DMS 273 (cell line): ENCODE data around the gene VAT1L.
A peak's percentile ranks its signal among the peaks of the same experiment; 100 is the strongest.

Experiments used
- DNase-seq: peaks from one replicate; lab custom pipeline; 2025; ENCODE audit not compliant: unreplicated experiment; lab: John Stamatoyannopoulos, UW

The VAT1L gene

GRCh38 chr16:77781091-77781490 lies 7.3 kb upstream of the VAT1L start:
- no peak for DNase-seq

DNA sequence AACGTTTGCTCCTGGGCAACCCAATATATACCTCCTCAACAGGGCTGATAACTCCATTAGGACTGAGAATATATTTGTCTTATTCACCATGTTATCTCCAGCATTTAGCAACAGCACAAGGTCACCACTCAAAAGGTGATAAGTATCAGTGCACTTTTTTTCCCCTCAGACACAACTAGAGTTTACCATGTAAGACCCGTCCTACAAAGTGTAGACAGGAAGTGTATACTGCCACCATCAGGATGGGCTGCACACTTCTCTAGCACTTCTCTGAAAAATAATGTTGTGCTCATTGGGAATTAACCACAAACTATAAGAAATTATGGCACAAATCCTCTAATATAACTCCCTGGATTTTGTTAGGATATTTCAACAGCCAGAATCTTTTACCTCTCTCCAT lies 5.7 kb upstream of the VAT1L start:
- DNase-seq: peak; percentile 53

DNA sequence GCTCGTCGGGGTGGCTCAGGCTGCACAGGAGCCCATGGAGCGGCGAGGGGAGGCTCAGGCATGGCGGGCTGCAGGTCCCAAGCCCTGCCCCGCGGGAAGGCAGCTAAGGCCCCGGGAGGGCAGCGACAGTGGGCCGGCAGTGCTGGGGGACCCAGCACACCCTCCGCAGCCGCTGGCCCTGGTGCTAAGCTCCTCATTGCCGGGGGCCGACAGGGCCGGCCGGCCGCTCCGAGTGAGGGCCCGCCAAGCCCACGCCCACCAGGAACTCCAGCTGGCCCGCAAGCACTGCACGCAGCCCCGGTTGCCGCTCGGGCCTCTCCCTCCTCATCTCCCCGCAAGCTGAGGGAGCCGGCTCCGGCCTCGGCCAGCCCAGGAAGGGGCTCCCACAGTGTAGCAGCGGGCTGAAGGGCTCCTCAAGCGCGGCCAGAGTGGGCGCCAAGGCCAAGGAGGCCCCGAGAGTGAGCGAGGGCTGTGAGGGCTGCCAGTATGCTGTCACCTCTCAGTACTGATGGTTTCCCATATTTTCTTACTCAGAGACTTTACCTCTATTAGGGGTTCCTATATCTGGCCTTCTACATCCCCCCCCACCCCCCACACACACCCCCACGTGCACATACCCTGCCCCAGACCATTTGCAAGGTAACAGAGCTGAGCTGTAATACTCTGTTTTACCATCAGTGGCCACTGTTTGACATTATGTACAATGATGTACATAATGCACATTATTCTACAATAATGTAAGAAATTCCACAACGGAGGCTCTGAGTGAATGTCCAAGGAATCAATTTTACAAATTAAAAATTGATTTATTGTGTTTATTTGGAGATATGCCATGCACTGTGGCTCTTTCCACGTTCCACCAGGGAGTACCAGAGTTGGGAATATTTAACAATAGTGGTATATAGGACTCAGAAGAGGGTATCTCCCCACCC lies 3.7 kb upstream of the VAT1L start:
- DNase-seq: peak; percentile 24

DNA sequence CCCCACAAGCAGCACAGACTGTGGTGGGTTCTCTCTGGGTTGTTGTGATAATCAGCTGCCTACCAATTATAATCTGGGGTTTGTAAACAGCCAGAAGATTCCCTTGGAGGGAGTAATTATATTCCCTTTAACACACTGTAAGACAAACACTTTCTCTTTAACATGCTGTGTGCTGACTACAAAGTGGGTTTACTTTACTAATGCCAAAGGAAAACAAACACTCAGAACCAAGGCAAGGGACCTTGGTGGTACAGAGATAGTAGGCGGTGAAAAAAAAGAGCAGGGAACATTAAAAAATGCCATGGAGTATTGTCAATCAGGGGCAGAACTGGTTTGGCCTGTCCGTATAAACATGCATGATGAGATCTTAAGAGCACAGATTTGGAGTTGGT lies 3.0 kb upstream of the VAT1L start:
- DNase-seq: no peak

DNA sequence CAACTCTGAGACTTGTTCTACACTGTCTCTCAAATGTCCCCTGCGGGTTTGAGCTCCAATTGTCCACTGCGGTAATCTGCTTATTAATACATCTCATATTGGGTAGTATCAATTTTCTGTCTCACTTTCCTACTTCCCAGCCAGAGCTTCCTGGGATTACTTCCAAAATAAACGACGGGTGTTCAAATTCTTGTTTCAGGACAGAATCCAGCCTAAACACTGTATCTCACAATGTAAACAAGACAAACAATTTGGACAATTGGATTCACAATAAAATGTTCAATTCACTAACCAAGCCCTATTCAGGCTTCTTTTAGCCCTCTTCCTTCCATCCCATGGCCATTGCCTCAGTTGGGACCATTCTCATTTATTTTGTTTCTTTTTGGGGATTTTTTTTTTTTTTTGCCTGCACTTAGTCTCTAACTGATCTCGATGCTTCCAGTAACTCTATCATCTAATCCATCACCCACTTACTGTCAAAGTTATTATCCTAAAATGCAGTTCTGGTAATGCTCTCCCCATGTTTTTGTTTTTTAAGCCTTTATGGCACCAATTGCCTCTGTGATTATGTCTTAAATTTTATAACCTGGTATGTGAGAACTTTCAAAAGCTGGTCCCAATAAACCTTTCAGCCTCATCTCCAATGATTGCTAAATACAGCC lies 2.0 kb upstream of the VAT1L start:
- DNase-seq: no peak

GRCh38 chr16:77787452-77787851 lies 912 bp upstream of the VAT1L start:
- DNase-seq: no peak

DNA sequence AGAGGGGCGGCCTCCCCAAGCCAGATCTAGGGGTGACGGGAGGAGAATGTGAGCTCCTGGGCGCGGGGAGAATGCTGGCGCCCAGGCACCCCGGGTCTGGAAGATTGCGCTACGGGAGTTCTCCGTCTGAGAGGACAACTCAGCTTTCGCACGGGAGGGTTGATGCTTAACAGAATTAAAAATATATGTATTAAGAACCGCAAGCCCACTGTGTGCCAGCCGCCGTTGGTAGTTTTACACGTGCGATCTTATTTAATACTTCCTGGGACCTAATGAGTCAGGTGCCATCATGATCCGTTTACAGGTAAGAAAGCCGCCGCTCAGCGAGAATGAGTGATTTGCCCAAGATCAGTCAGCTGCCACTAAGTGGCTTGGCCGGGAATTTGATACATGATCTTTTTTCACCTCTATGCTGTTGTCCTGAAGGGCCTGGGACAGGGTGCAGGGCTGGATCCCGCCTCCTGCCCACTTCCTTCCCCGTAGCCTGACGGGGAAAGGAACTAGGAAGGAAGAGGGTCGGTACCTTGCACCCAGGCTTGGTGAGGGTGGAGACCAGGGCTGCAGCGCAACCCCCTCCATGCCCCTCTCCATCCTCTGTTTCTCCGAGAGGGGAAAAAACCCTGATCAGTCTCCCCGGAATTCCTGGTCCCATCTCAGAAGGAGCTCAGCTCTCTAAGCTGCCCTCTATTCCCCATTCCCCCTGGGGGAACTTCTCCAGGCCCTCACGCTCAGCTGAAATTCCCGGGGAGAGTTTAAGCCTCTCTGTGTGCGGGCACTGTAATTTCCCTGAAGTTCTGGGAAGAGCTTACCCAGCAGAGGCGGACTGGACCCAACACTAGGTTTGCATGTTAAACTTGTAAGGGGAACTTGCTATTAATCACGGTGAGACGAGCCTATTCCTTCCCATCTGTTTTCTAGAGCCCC lies 983 bp downstream of the VAT1L start:
- DNase-seq: peak; percentile 36

DNA sequence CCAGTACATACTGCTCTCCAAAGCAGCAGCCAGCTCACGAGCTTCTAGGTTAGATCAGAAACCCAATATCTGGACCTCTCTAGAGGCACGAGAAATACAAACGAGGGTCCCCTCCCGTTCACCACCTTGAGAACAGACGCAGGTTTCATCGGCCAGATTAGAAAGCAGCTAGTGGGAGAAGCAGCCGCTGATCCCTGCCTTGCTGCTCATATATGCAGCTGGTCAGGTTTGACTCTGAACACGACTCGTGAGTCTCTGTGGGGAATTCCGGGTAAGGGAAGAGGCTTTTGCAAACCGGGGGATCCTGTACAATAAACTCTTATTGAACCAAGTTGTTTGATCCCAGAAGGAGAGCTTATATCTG lies 1.6 kb downstream of the VAT1L start:
- DNase-seq: peak; percentile 9

- no peak for DNase-seq
Measured at GRCh38 chr16:77790912-77791311, 2.5 kb downstream of the VAT1L start.

DNA sequence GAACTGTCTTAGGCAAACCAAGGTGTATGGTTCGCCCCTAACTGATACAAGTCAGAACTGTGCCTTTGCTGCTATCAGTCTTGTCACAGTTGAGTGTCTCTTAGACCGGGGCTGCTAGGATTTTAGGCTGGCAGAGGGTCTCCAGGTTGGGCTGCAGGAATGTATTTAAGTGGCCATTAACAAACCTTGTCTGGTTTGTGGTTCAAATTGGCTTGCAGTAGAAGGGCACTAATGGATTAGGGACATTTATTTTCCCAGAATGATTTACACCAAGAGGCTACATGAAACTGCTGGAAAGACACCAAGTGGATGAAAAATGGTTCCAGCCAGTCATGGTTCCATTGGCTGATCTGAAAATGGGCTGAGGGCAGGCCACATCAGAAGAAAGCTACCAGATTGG lies 5.1 kb downstream of the VAT1L start:
- no peak for DNase-seq

GRCh38 chr16:77794586-77794985 lies 6.2 kb downstream of the VAT1L start:
- DNase-seq: no peak

GRCh38 chr16:77801817-77802216 lies 13.5 kb downstream of the VAT1L start:
- DNase-seq: no peak

GRCh38 chr16:77805398-77805797 lies 17.0 kb downstream of the VAT1L start:
- DNase-seq: peak; percentile 38

GRCh38 chr16:77807021-77807420 lies 18.7 kb downstream of the VAT1L start:
- peak; percentile 11 for DNase-seq

GRCh38 chr16:77812856-77813500 lies 24.6 kb downstream of the VAT1L start:
- no peak for DNase-seq

DNA sequence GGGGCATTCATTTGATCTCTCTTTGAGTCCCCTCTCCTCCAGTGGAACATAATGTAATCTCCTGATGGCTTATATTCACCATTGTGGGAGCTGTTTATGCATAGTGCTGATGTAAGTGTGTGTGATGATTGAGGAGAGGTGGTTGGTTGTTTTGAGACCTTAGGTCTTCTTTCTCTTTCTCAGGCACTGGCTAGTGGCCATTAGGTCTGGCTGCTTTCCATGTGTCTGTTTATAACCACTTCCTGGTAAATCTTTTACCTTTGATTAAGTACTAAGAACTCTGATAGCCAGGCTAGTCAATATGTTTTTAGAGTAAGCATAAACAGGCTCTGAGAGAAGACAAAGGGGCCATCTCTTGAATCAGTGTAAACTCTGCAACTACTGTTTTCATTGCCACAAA lies 27.9 kb downstream of the VAT1L start:
- DNase-seq: no peak

DNA sequence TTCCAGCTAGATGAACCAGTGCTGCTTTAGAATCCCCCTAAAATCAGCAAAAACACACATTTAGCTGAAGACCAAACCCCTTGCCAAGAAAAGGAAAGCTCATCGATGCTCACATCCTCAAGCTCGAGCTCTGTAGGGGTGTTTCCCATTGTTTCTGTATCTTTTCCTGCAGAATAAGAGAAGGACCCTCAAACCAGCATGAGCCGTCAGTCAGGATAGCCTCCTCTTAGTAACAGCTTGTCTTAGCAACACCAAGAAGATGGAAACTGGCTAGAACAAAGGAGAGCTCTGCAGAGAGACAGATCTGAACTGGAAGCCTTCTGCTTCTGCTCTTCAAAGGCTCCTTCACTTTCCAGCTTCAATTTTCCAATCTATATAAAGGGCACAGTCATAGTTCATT lies 32.0 kb downstream of the VAT1L start:
- no peak for DNase-seq

DNA sequence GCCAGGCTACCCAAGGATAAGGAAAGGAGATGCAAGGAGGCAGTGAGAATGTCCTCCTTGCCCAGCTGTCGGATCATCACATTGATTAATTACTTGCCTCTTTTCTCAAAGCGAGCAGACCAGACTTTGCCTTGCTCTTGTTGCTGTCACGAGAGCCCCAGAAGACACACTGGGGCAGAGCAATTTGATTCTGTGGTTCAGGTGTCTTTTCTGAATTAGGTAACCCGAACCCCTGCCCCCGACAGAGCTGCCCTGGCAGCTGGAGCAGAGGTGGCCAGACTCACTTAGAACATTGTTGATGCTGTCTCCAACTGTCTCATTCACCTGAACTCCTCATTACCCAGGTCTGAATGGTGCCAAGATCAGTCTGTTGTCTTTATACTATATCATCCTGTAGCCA lies 34.3 kb downstream of the VAT1L start:
- no peak for DNase-seq

DNA sequence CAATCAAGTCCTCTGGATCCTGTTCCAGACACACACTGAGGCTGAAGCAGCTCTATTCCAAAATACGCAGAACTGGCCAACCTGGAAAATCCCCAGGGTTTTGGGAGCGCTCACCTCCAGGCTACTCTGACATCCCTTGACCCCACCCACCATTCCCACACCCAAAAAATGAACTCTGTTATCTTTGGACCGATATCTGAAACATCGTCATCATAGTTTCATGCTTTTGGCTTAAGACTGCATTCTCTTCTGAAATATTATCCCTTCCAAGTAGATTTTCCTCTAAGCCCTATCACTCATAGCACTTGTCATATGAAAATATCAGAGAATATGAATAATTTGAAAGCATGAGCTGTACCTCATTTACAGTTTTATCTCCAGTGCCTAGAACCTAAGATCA lies 34.7 kb downstream of the VAT1L start:
- DNase-seq: no peak

DNA sequence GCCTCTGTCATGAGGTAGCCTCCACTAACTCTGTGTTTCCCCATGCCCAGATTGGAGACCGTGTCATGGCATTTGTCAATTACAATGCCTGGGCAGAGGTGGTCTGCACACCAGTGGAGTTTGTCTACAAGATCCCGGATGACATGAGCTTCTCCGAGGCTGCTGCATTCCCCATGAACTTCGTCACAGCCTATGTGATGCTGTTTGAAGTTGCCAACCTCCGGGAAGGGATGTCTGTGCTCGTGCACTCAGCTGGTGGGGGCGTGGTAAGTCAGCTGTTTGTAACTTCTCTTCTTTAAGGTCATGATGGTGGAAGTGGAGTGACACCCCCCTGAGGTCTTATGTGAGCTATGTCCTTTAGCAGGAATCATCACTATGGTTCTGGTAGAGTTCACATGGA lies 36.8 kb downstream of the VAT1L start:
- DNase-seq: no peak

DNA sequence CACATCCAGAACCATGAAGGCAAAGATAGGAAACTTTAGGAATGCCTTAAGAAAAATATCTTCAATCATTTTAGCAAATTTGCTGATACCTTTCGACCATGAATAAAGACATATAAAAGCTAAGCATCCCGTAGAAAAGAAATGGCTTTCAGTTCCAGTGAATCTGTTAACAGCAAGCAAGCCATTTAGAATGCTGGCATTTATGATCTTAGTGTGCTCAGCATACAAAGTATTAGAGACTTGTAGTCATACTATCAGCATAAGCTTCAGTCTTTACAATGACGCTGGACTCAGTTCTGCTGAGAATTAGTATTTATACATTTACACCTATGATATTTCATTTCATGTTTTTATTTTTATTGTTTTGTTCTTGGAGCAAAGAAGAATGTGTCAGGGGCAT lies 38.7 kb downstream of the VAT1L start:
- DNase-seq: no peak
